NCI-H82 treated with DMSO at 0.1 percent for 48 hours (cell line): ENCODE measurements around the gene AWAT2.
"Not testable (repeated sequence)": the region's sequence is repeated elsewhere in the genome, so short reads cannot be mapped to it uniquely, and the experiment has no call there.

Experiments
- DNase-seq: peaks from one replicate; lab custom pipeline; 2025; ENCODE audit not compliant: unreplicated experiment; lab: John Stamatoyannopoulos, UW

The AWAT2 gene

DNA sequence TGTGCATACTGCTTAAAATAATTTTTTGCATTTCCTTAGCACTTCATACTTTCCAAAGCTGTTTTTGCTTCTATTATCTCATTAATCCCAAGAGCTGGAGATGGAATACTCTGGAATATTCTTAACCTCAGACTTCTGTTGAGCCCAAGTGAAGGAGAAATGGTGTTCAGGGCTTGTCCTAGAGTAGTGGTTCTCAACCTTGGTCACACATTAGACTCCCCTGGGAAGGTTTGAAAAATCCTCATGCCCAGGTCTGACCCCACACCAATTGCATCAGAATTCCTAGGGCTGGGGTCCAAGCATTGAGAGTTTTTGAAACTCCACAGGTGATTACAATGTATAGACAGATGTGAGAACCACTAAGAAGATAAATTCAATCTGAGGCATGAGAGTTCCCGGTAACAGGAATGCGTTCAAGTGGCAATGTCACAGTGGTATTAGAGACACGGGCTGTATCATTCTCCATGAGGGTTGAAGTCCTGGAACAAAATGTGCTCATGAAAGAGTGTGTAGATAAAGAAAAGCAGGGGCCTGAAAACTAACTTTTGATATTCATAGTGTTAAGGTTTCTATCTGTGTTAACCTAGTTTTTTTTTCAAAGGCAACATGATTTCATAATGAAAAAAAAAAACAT is 47.9 kb downstream of the AWAT2 start:
- DNase-seq = peak; percentile 18

DNA sequence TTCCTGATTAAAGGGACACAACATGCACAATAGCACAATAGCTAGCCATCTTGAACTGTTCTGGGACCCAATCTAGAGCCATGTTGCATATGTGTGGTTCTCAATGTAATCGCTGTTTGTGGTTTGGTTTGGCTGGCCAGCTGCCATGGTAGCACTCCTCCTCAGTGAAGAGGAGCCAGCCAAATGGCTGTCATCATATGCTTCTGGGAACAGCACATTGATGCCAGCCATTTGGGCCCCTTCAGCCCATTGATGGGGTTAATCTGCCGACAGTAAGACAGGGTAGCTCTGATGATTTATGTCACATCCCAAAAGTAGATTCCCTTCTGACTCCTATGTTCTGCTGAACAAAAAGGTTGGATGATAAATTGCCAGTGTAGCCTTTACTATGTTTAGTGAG is 48.5 kb downstream of the AWAT2 start:
- no peak for DNase-seq

DNA sequence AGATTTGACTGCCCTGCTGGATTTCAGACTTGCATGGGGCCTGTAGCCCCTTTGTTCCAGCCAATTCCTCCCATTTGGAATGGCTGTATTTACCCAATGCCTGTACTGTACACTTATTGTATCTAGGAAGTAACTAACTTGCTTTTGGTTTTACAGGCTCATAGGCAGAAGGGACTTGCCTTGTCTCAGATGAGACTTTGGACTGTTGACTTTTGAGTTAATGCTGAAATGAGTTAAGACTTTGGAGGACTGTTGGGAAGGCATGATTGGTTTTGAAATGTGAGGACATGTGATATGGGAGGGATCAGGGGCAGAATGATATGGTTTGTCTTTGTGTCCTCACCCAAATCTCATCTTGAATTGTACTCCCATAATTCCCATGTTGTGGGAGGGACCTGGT is 51.4 kb downstream of the AWAT2 start:
- DNase-seq = not testable (repeated sequence)

DNA sequence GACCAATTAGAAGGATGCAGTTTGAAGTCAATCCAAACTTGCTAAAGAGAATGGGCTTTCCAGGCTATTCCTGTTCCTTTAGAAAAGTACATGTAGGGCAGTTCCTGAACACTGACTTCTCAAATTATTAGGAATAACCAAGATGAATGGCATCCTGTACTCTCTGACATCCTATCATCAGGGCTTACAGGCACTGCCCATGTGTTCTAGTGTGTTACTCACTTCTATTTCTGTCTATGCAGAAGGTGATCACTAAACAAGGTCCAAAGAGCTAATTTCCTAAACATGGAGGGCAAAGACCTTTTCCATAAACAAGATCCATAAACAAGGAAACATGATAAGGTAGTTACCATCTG is 53.6 kb downstream of the AWAT2 start:
- no peak for DNase-seq

GRCh38 chrX:69995362-69996112 is 54.2 kb downstream of the AWAT2 start:
- no peak for DNase-seq

- no peak for DNase-seq
These were observed 56.2 kb downstream of the AWAT2 start for GRCh38 chrX:69993494-69993893.

DNA sequence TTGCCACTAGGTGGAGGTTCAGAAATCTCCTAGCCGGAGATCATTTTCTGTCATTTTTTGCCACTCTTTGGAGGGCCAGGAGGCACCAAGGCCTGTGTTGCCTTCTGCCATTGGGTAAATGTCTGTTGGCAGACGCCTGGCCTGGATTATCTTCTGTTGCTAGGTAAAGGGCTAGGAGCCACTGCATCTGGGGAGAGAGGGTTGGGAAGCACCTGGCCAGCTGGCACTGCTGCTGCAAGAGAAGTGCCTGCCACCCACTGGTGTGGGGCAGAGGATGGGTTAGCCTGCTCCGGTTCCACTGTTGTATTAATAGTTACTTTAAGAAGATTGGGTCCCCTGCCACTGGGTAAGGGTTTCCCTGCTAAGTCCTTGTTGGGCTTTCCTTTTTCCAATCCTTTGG is 58.1 kb downstream of the AWAT2 start:
- DNase-seq = no peak
